ENCODE results near the gene G2E3. TPM values are rescaled to one million over a fixed set of nuclear protein-coding genes. Genes with fewer than 3 reads are reported as not detected.
A peak's percentile ranks its signal among the peaks of the same experiment; 100 is the strongest.

The G2E3 gene
- total RNA-seq, 3 donors from 2014 or later = 14.9 to 16.3 (median 15.1) TPM

DNA sequence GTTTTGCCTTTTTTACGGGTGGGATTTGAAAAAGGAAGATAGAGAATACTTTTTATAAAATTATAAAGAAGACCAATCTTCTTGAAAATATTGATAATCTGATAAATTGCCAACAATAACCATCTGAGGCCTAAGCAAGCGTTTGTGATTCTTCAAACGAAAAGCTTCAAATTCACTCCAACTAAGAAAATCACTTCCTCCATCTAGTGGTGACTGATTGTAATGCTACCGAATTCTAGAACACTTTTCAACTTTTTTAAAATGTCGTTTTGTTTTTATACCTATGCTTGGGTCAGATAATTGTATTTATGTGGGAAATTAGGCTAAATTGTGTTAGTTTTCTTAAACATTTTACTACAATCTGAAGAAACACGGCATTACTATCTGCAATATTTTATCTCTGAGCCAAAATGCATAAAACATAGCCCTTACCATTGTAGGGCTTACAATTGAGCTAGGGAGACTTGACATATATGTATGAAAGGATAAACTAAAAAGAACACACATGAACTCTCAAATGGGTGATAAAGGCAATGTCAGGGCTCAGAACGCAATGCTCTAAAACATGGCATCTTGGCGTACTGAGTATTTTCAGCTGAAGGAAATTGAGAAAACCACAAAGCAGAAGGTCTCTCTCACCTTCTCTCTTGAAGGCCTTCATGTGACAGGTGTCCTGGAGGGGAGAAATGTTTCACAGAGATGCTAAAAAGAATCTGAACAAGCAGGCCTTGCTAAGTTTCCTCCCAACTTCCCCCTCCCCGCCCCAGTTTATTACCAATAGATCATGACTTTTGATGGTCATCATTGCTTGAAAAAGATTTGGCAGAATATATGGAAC, 36.8 kb upstream of the G2E3 start:
- no peaks in the 10 kb centered on the region for H3K9me3 ChIP-seq
- DNase-seq (no peak), ATAC-seq (peak; percentile 23)
- no peaks in the 10 kb centered on the region for H3K36me3 ChIP-seq (ENCODE audit: low read depth)
- no peaks in the 10 kb centered on the region for H3K4me1 ChIP-seq (ENCODE audit: low read depth)
- intact Hi-C loops (cut with DNase I, micrococcal nuclease) = loop anchor here in 1 of 2 donors (10.0 kb wide), 1 partner anchor 147 kb away; no protein-coding TSS in a partner anchor
- H3K4me3 ChIP-seq = no peak overlapping the region
- peak; percentile 65 for TF ChIP-seq CTCF (IDR thresholded peaks at IDR 0.05)

DNA sequence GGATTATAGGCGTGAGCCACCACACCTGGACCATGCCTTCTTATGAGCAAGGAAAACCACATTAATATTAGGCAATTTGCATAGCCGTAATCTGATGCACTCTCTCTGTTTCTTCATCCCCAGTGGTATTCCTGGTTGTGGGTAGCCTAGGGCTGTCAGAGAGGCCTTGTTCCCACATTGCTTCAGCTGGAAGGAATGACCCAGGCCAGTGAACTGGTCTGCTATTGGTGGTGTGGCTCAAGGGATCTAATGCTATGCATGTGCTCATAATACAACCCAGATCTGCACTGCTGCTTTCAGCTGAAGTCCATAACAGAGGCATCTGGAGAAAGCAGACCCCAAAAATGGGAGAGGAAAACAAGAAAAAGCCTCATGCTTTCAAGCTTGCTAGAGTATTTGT, 33.1 kb upstream of the G2E3 start:
- ATAC-seq = no peak
- no peak for TF ChIP-seq CTCF (IDR thresholded peaks at IDR 0.05)

DNA sequence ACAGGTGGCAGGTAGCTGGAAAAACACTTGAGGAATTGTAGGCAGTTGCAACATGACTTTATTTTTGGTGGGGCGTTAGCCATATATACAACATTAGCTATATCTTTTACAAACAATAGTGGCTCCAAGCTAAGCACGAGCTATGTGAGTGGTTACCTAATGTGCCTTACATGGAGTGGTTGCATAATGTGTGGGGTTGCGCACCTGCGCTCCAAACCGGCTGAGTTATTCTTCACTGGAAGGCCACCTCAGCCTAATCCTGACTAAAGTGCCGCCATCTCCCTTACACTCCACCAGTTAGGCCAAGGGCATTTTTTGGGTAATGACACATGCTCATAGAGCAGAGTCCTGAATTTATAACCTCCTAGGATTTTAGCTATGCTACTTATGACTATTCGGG, 31.8 kb upstream of the G2E3 start:
- Histone ChIP-seq H3K4me3 (no peak overlapping the region), H3K36me3 (ENCODE audit: low read depth) (no peaks in the 10 kb centered on the region), H3K9me3 (no peaks in the 10 kb centered on the region), H3K4me1 (ENCODE audit: low read depth) (peaks cover 4% of the 10 kb centered on the region)
- DNase-seq (no peak), ATAC-seq (no peak)
- intact Hi-C loops (cut with DNase I, micrococcal nuclease) = loop anchor here in 1 of 2 donors (10.0 kb wide), 1 partner anchor 152 kb away; no protein-coding TSS in a partner anchor
- no peak for TF ChIP-seq CTCF (IDR thresholded peaks at IDR 0.05)

More for the DNA sequence above, 33.1 kb upstream of the G2E3 start:
- intact Hi-C loops (cut with DNase I, micrococcal nuclease) = loop anchor here in 1 of 2 donors (10.0 kb wide), 1 partner anchor 151 kb away; no protein-coding TSS in a partner anchor
- Histone ChIP-seq H3K4me3 (no peak overlapping the region), H3K4me1 (ENCODE audit: low read depth) (no peaks in the 10 kb centered on the region), H3K36me3 (ENCODE audit: low read depth) (no peaks in the 10 kb centered on the region), H3K9me3 (no peaks in the 10 kb centered on the region)
- no peak for DNase-seq

DNA sequence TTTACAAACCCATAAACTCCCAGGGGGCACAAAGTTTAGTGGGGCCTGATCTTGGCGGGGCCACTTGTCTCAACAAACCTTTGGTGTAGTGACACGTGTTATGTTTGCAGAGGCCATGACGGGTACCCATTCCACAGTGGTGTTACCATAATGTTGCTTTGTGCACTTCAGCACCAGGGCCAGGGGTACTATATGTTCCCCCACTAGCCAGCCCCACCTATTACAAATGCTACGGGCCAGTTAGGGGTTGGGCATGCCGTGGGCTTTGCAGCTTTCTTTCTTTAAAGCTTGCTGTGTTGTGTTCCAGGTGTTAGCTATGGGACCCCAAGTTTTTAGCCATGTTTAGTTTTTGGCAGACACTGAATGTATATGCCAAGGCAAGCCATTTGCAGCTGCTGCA, 30.8 kb upstream of the G2E3 start:
- intact Hi-C loops (cut with DNase I, micrococcal nuclease) = loop anchor here in 1 of 2 donors (10.0 kb wide), 1 partner anchor 153 kb away; no protein-coding TSS in a partner anchor

More for the DNA sequence above, 30.8 kb upstream of the G2E3 start:
- DNase-seq = no peak
- no peak overlapping the region for H3K4me3 ChIP-seq
- ATAC-seq = no peak
- peaks cover 5% of the 10 kb centered on the region for H3K4me1 ChIP-seq (ENCODE audit: low read depth)
- no peaks in the 10 kb centered on the region for H3K36me3 ChIP-seq (ENCODE audit: low read depth)
- H3K9me3 ChIP-seq = no peaks in the 10 kb centered on the region
- no peak for TF ChIP-seq CTCF (IDR thresholded peaks at IDR 0.05)

Data from mucosa of descending colon (tissue), 3 donors.